Activated CD4-positive, alpha-beta T cell treated with anti-CD3 and anti-CD28 coated beads, Interleukin-2, amount 10 ng/mL, durations not matched to agents 24 days and 14 days (primary cell): ENCODE data around the gene CD1D. TPM values are rescaled to one million over a fixed set of nuclear protein-coding genes. Genes with fewer than 3 reads are reported as not detected.

Experiments
- total RNA-seq: library from RNA; stranded (reverse); gene quantifications from 2 replicates; pipeline ENCODE4 v1.2.3, GENCODE V29; 2022

The CD1D gene
- total RNA-seq, 1 donor from 2014 or later, result not detected

Other genes with a start within 250 kb of the CD1D start
- 0.02 TPM in 1 of 2 replicates, not detected in the other for gene KIRREL1, start 187.2 kb upstream of the CD1D start, total RNA-seq
- gene CD1A, start 73.5 kb downstream of the CD1D start, total RNA-seq, result 0.12 and 0.21 TPM in 2 replicates
- 0.45 and 0.65 TPM in 2 replicates for gene CD1C, start 109.0 kb downstream of the CD1D start, total RNA-seq
- gene CD1B, start 150.6 kb downstream of the CD1D start, total RNA-seq, result not detected in 2 replicates
- gene CD1E, start 173.0 kb downstream of the CD1D start, total RNA-seq, result not detected in 2 replicates
- gene OR10T2, start 218.6 kb downstream of the CD1D start, total RNA-seq, result not detected in 2 replicates
- gene OR10K2, start 245.3 kb downstream of the CD1D start, total RNA-seq, result not detected in 2 replicates